CD4-positive, alpha-beta T cell treated with Interleukin-12 subunit alpha and Interleukin-12 subunit beta, for 1 hour (primary cell): ENCODE measurements around the gene ZNF540.
"Not testable (repeated sequence)": the region's sequence is repeated elsewhere in the genome, so short reads cannot be mapped to it uniquely, and the experiment has no call there.

Experiments used
- DNase-seq: peaks from one replicate; pipeline ENCODE4 v3.0.0-alpha.2; 2020

The ZNF540 gene

GRCh38 chr19:37594304-37594981 is at the start of gene ZNF540, which contains the start of gene ZNF571:
Gene ZNF540 (plus strand): TSS chr19:37594876. CDS start chr19:37598448, 3,572 bp downstream.
Gene ZNF571 (minus strand): TSS chr19:37594792. CDS start chr19:37586676, 8,116 bp downstream.
- peak; percentile 94 for DNase-seq

- peak; percentile 67 for DNase-seq
Observed at GRCh38 chr19:37551129-37551993, 43.3 kb upstream of the ZNF540 start.

GRCh38 chr19:37563518-37563917 is 31.2 kb upstream of the ZNF540 start:
- no peak for DNase-seq

- DNase-seq, result no peak
Observed at GRCh38 chr19:37564624-37565369, 29.9 kb upstream of the ZNF540 start.

GRCh38 chr19:37565370-37565669 is 29.4 kb upstream of the ZNF540 start:
- DNase-seq, result no peak

GRCh38 chr19:37572203-37572602 is 22.5 kb upstream of the ZNF540 start:
- no peak for DNase-seq

GRCh38 chr19:37583340-37583739 is 11.3 kb upstream of the ZNF540 start:
- no peak for DNase-seq

GRCh38 chr19:37593996-37594303 is 726 bp upstream of the ZNF540 start:
- DNase-seq, result no peak

GRCh38 chr19:37594982-37595382 is 306 bp downstream of the ZNF540 start:
- DNase-seq, result peak; percentile 79

GRCh38 chr19:37635076-37636056 is 40.7 kb downstream of the ZNF540 start:
- no peak for DNase-seq

GRCh38 chr19:37654118-37654517 is 59.4 kb downstream of the ZNF540 start:
- DNase-seq, result peak; percentile 1

GRCh38 chr19:37654629-37655300 is 60.1 kb downstream of the ZNF540 start:
- peak; percentile 16 for DNase-seq

GRCh38 chr19:37655301-37655688 is 60.6 kb downstream of the ZNF540 start, which contains the start of gene ZFP30:
Gene ZFP30 (minus strand): TSS chr19:37655465. CDS start chr19:37647822, 7,643 bp downstream.
- DNase-seq, result peak; percentile 73

- peak; percentile 84 for DNase-seq
Observed at GRCh38 chr19:37655689-37656371, 61.2 kb downstream of the ZNF540 start.

GRCh38 chr19:37657157-37657556 is 62.5 kb downstream of the ZNF540 start:
- DNase-seq, result not testable (repeated sequence)
